HepG2 (cell line): ENCODE measurements around the gene NRL.

Experiments
- EZH2 ChIP-seq: conservative IDR thresholded peaks from 2 replicates; pipeline ENCODE4 v1.6.1; 2012; ENCODE audit warnings: mild to moderate bottlenecking, low read depth, low read length, moderate library complexity
- FOXJ3 ChIP-seq: sonication (generic); formaldehyde crosslinking; IDR thresholded peaks from 2 replicates; pipeline ENCODE4 v1.4.0; 2020; ENCODE audit warnings: missing genetic modification reagents, mild to moderate bottlenecking, borderline replicate concordance

GRCh38 chr14:24149302-24149969 is 34.7 kb upstream of the NRL start:
- TF ChIP-seq FOXJ3 (CRISPR knock-in tag) (no peak), EZH2 (no peak)
